NB4 (cell line): ENCODE measurements around the gene C18orf32.

Experiments
- DNase-seq: peaks from one replicate; pipeline ENCODE4 v3.0.0; 2010; ENCODE audit warnings: low read depth
- H3K4me3 ChIP-seq: one replicate; pipeline ENCODE4 v1.5.1; 2011; ENCODE audit warnings: mild to moderate bottlenecking, low read depth, low read length, moderate library complexity
- MYC ChIP-seq: IDR thresholded peaks from 2 replicates; pipeline ENCODE4 v1.6.1; 2011; ENCODE audit warnings: low read depth, low read length
- POLR2A ChIP-seq: IDR thresholded peaks from 2 replicates; pipeline ENCODE4 v1.6.1; 2011; ENCODE audit warnings: mild to moderate bottlenecking; ENCODE audit not compliant: insufficient read length; ENCODE audit errors: extremely low read depth
- TF ChIP-seq, protein P1 (sequence below): IDR thresholded peaks from one replicate; pipeline ENCODE4 v1.5.1; 2012; ENCODE audit warnings: low read depth, low read length
- TF ChIP-seq, protein P2 (sequence below): IDR thresholded peaks from 2 replicates; pipeline ENCODE4 v1.6.1; 2011; ENCODE audit warnings: low read depth, low read length

The C18orf32 gene

GRCh38 chr18:49446481-49446880 is 40.6 kb downstream of the C18orf32 start:
- TF ChIP-seq POLR2A (no peak), MYC (no peak)
- TF ChIP-seq, protein P1, sequence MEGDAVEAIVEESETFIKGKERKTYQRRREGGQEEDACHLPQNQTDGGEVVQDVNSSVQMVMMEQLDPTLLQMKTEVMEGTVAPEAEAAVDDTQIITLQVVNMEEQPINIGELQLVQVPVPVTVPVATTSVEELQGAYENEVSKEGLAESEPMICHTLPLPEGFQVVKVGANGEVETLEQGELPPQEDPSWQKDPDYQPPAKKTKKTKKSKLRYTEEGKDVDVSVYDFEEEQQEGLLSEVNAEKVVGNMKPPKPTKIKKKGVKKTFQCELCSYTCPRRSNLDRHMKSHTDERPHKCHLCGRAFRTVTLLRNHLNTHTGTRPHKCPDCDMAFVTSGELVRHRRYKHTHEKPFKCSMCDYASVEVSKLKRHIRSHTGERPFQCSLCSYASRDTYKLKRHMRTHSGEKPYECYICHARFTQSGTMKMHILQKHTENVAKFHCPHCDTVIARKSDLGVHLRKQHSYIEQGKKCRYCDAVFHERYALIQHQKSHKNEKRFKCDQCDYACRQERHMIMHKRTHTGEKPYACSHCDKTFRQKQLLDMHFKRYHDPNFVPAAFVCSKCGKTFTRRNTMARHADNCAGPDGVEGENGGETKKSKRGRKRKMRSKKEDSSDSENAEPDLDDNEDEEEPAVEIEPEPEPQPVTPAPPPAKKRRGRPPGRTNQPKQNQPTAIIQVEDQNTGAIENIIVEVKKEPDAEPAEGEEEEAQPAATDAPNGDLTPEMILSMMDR, result no peak
- TF ChIP-seq, protein P2, sequence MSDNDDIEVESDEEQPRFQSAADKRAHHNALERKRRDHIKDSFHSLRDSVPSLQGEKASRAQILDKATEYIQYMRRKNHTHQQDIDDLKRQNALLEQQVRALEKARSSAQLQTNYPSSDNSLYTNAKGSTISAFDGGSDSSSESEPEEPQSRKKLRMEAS, result no peak
- no peak overlapping the region for H3K4me3 ChIP-seq
- no peak for DNase-seq

GRCh38 chr18:49444581-49444980 is 42.5 kb downstream of the C18orf32 start:
- TF ChIP-seq POLR2A (no peak), MYC (no peak)
- TF ChIP-seq, protein P2, result no peak
- TF ChIP-seq, protein P1, result no peak
- H3K4me3 ChIP-seq, result no peak overlapping the region
- DNase-seq, result no peak

- TF ChIP-seq POLR2A (no peak), MYC (no peak)
- TF ChIP-seq, protein P2, result no peak
- TF ChIP-seq, protein P1, result no peak
- DNase-seq, result no peak
Measured at GRCh38 chr18:49443837-49444236, 43.2 kb downstream of the C18orf32 start.

GRCh38 chr18:49441338-49441938 is 45.6 kb downstream of the C18orf32 start:
- TF ChIP-seq, protein P1, result no peak
- TF ChIP-seq, protein P2, result no peak
- TF ChIP-seq MYC, result no peak
- no peak overlapping the region for H3K4me3 ChIP-seq
- DNase-seq, result no peak

More at GRCh38 chr18:49443837-49444236, 43.2 kb downstream of the C18orf32 start:
- no peak overlapping the region for H3K4me3 ChIP-seq

- DNase-seq, result no peak
- no peak overlapping the region for H3K4me3 ChIP-seq
- TF ChIP-seq MYC, result no peak
- TF ChIP-seq, protein P1, result no peak
- TF ChIP-seq, protein P2, result no peak
- TF ChIP-seq POLR2A, result no peak
Measured at GRCh38 chr18:49435170-49435569, 51.9 kb downstream of the C18orf32 start.
